ENCODE measurements around the gene PRSS53.

- TF ChIP-seq CTCF (IDR thresholded peaks at IDR 0.05) (no peak), POLR2A (IDR thresholded peaks at IDR 0.05) (no peak)
Observed at GRCh38 chr16:31132303-31132979, 43.7 kb upstream of the PRSS53 start.

All from heart left ventricle (tissue), 13 donors.